LoVo (cell line): ENCODE results near the gene LRCOL1.

ENCODE experiments used
- DNase-seq: peaks from one replicate; pipeline ENCODE4 v3.0.0-alpha.2; 2016; ENCODE audit warnings: low spot score

Gene LRCOL1

GRCh38 chr12:132610051-132610759, at the start of gene LRCOL1:
Gene LRCOL1, minus strand, starts transcription at chr12:132610582. Its CDS starts 4,331 bp downstream, at chr12:132606251.
- no peak for DNase-seq

- no peak for DNase-seq
Measured at GRCh38 chr12:132660052-132660451, 49.7 kb upstream of the LRCOL1 start.

GRCh38 chr12:132659146-132659545, 48.8 kb upstream of the LRCOL1 start:
- DNase-seq, result no peak

GRCh38 chr12:132658149-132658894, 47.9 kb upstream of the LRCOL1 start:
- DNase-seq, result no peak

GRCh38 chr12:132657004-132657727, 46.8 kb upstream of the LRCOL1 start:
- no peak for DNase-seq

GRCh38 chr12:132653567-132654290, 43.3 kb upstream of the LRCOL1 start:
- DNase-seq, result no peak

GRCh38 chr12:132651444-132652100, 41.2 kb upstream of the LRCOL1 start:
- peak; percentile 20 for DNase-seq

GRCh38 chr12:132649226-132649945, 39.0 kb upstream of the LRCOL1 start:
- DNase-seq, result no peak

- DNase-seq, result no peak
Measured at GRCh38 chr12:132648616-132649225, 38.3 kb upstream of the LRCOL1 start.

- no peak for DNase-seq
Measured at GRCh38 chr12:132647858-132648257, 37.5 kb upstream of the LRCOL1 start.

- DNase-seq, result no peak
Measured at GRCh38 chr12:132646850-132647249, 36.5 kb upstream of the LRCOL1 start.

GRCh38 chr12:132642846-132643835, 32.8 kb upstream of the LRCOL1 start:
- no peak for DNase-seq

GRCh38 chr12:132641811-132642650, 31.6 kb upstream of the LRCOL1 start:
- DNase-seq, result no peak

- no peak for DNase-seq
Measured at GRCh38 chr12:132640936-132641335, 30.6 kb upstream of the LRCOL1 start.

GRCh38 chr12:132639956-132640520, 29.7 kb upstream of the LRCOL1 start:
- DNase-seq, result no peak

- DNase-seq, result no peak
Measured at GRCh38 chr12:132638541-132639408, 28.4 kb upstream of the LRCOL1 start.

GRCh38 chr12:132637811-132638210, 27.4 kb upstream of the LRCOL1 start:
- DNase-seq, result no peak
